Stimulated activated naive CD8-positive, alpha-beta T cell treated with anti-CD3 and anti-CD28 coated beads, Interleukin-15, Interleukin-2, amounts not matched to agents 100 ng/mL and 50 ng/mL, for 24 hours (primary cell): ENCODE measurements around the gene MBOAT2.
"Not testable (repeated sequence)": the region's sequence is repeated elsewhere in the genome, so short reads cannot be mapped to it uniquely, and the experiment has no call there.

Experiments
- H3K27ac Mint-ChIP-seq: one replicate; pipeline ENCODE4 v1.8.0; 2021; ENCODE audit warnings: mild to moderate bottlenecking, mixed read lengths
- H3K27me3 Mint-ChIP-seq: one replicate; pipeline ENCODE4 v1.8.0; 2021; ENCODE audit warnings: mixed read lengths
- H3K36me3 Mint-ChIP-seq: one replicate; pipeline ENCODE4 v1.8.0; 2021; ENCODE audit warnings: low read depth, mixed read lengths
- H3K4me1 Mint-ChIP-seq: one replicate; pipeline ENCODE4 v1.8.0; 2021; ENCODE audit warnings: low read depth, mixed read lengths
- H3K4me3 Mint-ChIP-seq: one replicate; pipeline ENCODE4 v1.8.0; 2021; ENCODE audit warnings: mild to moderate bottlenecking, mixed read lengths
- H3K9me3 Mint-ChIP-seq: one replicate; pipeline ENCODE4 v1.8.0; 2021; ENCODE audit warnings: mixed read lengths

Gene MBOAT2

DNA sequence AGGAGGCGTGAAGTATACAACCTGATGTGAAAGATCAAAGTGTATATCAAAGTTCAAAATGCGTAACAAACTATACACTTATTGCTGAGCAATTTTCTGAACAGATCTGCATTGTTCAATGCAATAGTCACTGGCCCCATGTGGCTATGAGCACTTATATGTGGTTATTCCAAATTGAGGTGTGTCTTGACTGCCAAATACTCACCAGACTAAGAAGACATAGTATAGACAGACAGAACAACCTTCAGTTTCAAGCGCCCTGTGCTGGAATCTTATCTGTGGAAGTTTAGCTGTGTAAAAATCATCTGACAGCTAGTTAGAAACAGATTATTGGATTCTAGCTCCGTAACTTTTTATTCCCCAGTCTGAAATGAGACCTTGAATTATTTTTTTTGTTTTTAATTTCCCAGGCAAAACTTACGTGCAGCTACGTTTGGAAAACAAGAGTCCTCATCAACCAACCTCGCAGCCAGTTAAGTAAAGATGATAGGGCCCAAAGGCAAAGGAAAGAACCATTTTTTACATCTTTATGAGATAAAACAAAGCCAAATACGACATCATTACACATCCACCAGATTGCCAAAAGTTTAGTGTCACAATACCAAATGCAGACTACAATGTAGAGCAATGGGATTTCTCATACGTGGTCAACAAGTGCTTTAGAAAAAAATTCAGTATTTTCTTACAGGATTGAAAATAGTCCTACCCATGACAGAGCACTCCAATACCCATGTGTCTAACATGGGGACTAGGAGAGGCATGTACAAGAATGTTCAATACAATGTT lies 37.2 kb downstream of the MBOAT2 start:
- Mint-ChIP-seq H3K27ac (no peak overlapping the region), H3K27me3 (no peaks in the 10 kb centered on the region), H3K36me3 (no peaks in the 10 kb centered on the region), H3K4me3 (no peak overlapping the region), H3K4me1 (no peaks in the 10 kb centered on the region), H3K9me3 (peaks cover 5% of the 10 kb centered on the region)

DNA sequence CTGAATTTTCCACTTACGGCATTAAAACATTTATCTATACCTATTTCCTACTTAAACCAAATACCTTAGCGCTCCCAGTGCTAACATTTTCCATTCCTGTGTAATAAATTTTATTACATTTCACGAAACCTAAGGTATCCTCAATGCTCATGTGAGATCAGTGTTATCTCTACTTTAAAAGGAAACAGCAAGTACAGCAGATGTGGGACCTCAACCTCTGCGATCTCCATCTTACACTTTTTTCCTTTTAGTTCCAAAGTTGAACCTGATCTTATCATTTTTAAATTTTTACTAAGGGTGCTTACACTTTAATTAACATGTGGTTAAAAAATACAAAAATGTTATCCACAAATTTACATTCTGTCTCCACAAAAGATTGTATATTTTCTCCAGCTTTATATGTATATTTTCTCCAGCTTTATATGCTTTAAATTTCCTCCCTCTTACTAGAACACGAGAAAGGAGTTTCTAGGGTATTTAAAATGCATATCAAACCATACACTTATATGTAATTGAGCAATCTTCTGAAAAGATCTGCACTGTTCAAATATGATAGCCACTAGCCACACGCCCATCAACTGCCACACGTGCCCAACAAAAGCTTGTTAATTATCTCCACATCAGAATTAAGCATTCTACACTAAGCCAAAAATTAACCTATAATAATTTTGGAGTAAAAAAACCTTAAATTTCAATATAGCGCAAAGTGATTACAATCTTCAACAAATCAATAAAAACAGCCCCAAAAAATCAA lies 38.1 kb downstream of the MBOAT2 start:
- Mint-ChIP-seq H3K4me1 (no peaks in the 10 kb centered on the region), H3K36me3 (no peaks in the 10 kb centered on the region), H3K9me3 (peaks cover 5% of the 10 kb centered on the region), H3K27ac (no peak overlapping the region), H3K27me3 (no peaks in the 10 kb centered on the region), H3K4me3 (no peak overlapping the region)

DNA sequence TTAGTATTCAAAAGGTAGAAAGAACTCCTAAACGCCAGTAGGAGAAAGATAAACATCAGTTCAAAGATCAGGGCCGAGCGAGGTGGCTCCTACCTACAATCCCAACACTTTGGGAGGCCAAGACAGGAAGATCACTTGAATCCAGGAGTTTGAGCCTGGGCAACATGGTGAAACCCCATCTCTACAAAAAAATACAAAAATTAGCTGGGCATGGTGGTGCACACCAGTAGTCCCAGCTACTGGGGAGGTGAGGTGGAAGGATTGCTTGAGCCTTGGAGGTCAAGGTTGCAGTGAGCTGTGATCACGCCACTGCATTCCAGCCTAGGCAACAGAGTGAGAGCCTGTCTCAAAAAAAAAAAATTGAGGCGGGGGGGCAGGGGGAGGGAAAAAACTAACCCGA lies 40.6 kb downstream of the MBOAT2 start:
- Mint-ChIP-seq H3K9me3 (no peaks in the 10 kb centered on the region), H3K27ac (no peak overlapping the region), H3K4me3 (no peak overlapping the region), H3K4me1 (no peaks in the 10 kb centered on the region), H3K36me3 (no peaks in the 10 kb centered on the region), H3K27me3 (no peaks in the 10 kb centered on the region)

DNA sequence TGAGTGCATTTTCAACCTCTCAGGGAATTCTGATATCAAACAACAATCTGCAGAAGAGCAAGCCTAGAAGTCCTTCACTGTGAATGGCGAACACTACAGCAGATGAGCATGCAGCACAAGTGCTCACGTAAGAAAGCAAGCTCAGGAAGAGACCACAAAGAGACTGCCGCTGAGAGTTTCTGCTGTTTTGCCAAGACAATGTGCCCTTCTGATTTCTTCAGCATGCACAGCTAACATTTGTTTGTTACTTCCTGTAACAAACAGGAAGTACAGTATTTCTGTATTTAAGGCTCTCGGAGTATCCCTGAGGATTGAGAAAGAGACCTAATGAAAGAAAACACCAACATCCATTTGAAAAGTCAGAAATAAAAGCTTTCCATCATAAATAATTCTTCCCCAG lies 45.9 kb downstream of the MBOAT2 start:
- Mint-ChIP-seq H3K27ac (no peak overlapping the region), H3K9me3 (peaks cover 18% of the 10 kb centered on the region)

DNA sequence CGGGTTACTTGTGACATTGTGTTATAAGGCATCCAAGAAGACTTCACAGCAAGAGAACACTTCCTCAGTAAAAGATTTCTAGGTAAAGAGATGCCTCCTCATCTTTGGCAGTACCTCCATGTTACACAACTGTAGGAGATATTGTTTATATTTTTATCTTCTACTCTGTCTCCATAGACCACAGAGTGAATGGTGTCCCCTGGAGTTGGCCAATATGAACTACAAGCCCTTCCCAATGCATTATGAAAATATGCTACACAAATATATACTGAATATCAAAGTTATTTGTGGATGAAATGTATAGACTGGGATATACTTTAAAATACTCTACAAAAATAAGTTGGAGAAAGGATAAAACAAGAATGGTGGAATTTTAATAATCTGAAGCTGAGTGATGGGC lies 46.7 kb downstream of the MBOAT2 start:
- Mint-ChIP-seq H3K4me3 (no peak overlapping the region), H3K27ac (no peak overlapping the region), H3K27me3 (peaks cover 10% of the 10 kb centered on the region), H3K4me1 (no peaks in the 10 kb centered on the region), H3K36me3 (no peaks in the 10 kb centered on the region), H3K9me3 (peaks cover 18% of the 10 kb centered on the region)

More for the DNA sequence above, 45.9 kb downstream of the MBOAT2 start:
- H3K4me1 Mint-ChIP-seq: no peaks in the 10 kb centered on the region
- peaks cover 8% of the 10 kb centered on the region for H3K27me3 Mint-ChIP-seq
- H3K4me3 Mint-ChIP-seq: no peak overlapping the region
- H3K36me3 Mint-ChIP-seq: no peaks in the 10 kb centered on the region

DNA sequence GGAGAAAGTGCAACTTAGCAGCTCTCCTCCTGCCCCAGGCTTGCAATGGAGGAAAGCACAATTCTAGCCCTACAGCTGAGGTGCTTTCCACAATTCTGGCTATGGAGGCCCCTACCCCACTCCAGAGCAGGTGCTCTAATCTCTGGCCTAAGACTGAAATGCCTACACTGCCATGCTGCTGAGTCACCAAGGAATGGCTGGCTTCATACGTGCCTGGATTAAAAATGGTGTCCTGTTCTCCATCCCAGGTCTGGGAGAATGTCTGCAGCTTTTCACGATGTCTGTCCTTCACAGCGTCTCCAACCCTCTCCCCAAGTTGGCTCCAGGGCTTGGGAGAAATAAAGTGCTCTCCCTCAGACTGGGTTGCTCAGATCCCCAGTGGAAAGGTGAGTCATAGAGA lies 48.5 kb downstream of the MBOAT2 start:
- Mint-ChIP-seq H3K36me3 (no peaks in the 10 kb centered on the region), H3K4me1 (no peaks in the 10 kb centered on the region), H3K4me3 (no peak overlapping the region), H3K27ac (no peak overlapping the region), H3K27me3 (peaks cover 10% of the 10 kb centered on the region), H3K9me3 (peaks cover 20% of the 10 kb centered on the region)

DNA sequence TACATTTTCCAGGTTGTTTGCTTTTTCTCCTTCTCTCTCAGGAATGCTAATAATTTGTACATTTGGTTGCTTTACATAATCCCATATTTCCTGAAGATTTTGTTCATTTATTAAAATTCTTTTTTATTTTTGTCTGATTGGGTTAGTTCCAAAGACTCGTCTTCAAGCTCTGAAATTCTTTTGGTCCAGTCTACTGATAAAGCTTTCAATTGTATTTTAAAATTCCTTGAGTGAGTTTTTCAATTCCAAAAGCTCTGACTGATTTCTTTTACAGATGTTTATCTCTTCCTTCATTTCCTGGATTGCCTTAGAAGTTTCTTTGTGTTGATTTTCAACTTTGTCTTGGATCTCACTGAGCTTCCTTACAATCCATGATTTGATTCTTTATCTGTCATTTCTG lies 50.0 kb downstream of the MBOAT2 start:
- no peaks in the 10 kb centered on the region for H3K36me3 Mint-ChIP-seq
- H3K27me3 Mint-ChIP-seq: peaks cover 10% of the 10 kb centered on the region
- peaks cover 24% of the 10 kb centered on the region for H3K9me3 Mint-ChIP-seq
- H3K4me1 Mint-ChIP-seq: no peaks in the 10 kb centered on the region
- no peak overlapping the region for H3K27ac Mint-ChIP-seq
- H3K4me3 Mint-ChIP-seq: no peak overlapping the region

DNA sequence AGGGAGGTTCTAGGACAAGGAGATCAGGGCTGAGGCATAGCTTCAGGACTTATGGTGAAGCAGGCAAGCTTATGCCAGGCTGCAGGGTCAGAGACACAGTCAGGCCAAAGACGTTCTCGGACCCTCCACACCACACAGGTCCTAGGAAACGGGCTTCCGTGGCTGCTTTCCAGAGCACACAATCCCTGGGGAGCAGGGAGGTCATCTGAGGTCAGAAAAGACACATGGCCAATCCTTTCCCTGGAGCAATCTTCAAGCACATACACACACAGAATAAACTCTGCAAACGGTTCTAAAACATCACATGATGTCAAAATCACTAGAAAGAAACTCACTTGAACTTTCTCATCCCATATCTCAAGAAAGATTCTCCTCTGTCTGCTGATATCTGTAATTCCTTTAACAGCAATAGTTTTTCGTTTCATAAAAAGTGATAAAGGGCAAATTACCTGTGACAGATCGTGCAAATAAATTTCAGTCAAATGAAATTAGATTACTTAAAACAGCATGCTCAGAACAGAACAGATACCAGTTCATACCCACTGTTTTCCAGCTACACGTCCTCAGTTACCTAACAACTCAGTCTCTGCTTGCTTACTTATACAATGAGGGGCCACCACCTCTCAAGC lies 63.9 kb downstream of the MBOAT2 start:
- H3K4me1 Mint-ChIP-seq: no peaks in the 10 kb centered on the region
- H3K27me3 Mint-ChIP-seq: no peaks in the 10 kb centered on the region
- H3K4me3 Mint-ChIP-seq: no peak overlapping the region
- H3K36me3 Mint-ChIP-seq: no peaks in the 10 kb centered on the region
- no peaks in the 10 kb centered on the region for H3K9me3 Mint-ChIP-seq
- H3K27ac Mint-ChIP-seq: no peak overlapping the region

DNA sequence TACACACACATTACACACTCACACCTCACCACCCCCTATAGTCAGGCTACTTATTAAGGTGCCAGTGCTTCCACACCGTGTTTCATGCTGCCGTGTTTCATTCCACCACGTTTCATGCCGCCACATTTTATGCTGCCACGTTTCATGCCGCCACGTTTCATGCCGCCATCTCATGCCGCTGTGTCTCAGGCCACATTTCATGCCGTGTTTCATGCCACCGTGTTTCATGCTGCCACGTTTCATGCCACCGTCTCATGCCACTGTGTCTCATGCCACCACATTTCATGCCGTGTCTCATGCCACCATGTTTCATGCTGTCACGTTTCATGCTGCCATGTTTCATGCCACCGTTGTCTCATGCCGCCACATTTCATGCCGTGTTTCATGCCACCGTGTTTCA lies 65.1 kb downstream of the MBOAT2 start:
- no peaks in the 10 kb centered on the region for H3K27me3 Mint-ChIP-seq
- H3K4me1 Mint-ChIP-seq: no peaks in the 10 kb centered on the region
- no peaks in the 10 kb centered on the region for H3K36me3 Mint-ChIP-seq
- H3K9me3 Mint-ChIP-seq: no peaks in the 10 kb centered on the region
- H3K4me3 Mint-ChIP-seq: no peak overlapping the region
- no peak overlapping the region for H3K27ac Mint-ChIP-seq

DNA sequence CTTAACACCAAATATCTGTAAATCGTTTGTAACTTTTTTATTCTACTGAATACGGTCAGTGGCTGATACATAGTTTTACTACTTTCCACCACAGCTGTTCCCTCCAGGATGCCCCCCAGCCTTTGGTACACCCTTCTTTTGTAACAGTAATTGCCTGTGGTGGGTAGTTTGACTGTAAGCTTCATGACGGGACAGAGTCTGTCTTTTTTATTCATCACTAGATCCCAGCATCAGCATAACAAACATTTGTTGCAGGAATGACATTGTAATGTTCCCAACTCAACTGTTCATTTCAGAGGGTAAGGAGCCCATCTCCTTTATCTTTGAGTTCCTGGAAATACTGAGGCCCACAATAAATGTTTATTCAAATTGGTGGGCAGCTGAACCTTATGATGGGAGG lies 67.5 kb downstream of the MBOAT2 start:
- Mint-ChIP-seq H3K4me3 (no peak overlapping the region), H3K36me3 (no peaks in the 10 kb centered on the region), H3K4me1 (no peaks in the 10 kb centered on the region), H3K27ac (no peak overlapping the region), H3K9me3 (no peaks in the 10 kb centered on the region), H3K27me3 (peaks cover 5% of the 10 kb centered on the region)

DNA sequence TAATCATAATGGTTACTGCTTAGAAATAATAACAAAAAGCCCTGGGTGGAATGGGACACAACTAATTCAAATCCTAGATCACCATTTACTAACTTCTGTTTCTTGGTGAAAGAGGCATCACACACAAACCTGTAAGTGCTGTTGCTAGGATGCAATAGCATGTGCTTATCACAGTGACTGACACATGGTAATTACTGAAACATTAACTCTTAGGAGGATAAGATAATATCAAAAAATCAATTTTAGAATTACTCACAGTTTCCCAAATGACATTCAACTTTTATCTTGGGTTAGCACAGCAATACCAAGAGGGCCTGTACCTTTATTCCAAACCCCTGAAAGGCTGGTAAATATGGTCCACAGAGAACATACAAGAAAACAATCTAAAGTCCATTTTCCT lies 69.1 kb downstream of the MBOAT2 start:
- H3K27me3 Mint-ChIP-seq: peaks cover 5% of the 10 kb centered on the region
- no peak overlapping the region for H3K27ac Mint-ChIP-seq
- no peaks in the 10 kb centered on the region for H3K4me1 Mint-ChIP-seq
- H3K36me3 Mint-ChIP-seq: no peaks in the 10 kb centered on the region
- H3K9me3 Mint-ChIP-seq: no peaks in the 10 kb centered on the region
- no peak overlapping the region for H3K4me3 Mint-ChIP-seq

DNA sequence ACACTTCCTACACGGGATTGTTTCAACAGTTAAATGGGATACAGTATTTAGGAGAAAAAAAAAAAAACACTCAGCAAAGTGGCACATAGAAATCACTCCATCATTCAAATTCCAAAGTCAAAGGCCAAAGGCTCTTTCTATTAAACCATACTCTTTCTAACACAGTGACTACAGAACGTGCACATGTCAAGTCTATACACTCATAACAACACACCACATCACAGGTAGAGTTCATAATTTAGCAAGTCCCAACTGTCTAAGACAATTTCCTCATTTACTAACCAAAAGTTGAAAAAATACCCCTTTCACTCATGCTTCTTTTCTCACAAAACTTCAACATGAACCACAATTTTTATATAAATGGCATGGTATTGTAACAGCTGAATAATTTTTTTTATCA lies 70.8 kb downstream of the MBOAT2 start:
- Mint-ChIP-seq H3K4me1 (no peaks in the 10 kb centered on the region), H3K4me3 (no peak overlapping the region), H3K27me3 (peaks cover 5% of the 10 kb centered on the region), H3K36me3 (no peaks in the 10 kb centered on the region), H3K27ac (no peak overlapping the region), H3K9me3 (no peaks in the 10 kb centered on the region)

DNA sequence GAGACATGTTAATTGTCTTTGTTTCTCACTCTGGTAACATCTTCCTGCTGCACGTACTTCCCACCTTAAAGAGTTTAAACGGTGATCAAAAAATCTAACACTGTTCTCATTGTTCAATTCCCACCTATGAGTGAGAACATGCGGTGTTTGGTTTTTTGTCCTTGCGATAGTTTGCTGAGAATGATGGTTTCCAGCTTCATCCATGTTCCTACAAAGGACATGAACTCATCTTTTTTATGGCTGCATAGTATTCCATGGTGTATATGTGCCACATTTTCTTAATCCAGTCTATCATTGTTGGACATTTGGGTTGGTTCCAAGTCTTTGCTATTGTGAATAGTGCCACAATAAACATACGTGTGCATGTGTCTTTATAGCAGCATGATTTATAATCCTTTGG lies 73.3 kb downstream of the MBOAT2 start:
- H3K4me3 Mint-ChIP-seq, H3K36me3 Mint-ChIP-seq, H3K27me3 Mint-ChIP-seq, H3K4me1 Mint-ChIP-seq, H3K9me3 Mint-ChIP-seq, H3K27ac Mint-ChIP-seq: not testable (repeated sequence)

DNA sequence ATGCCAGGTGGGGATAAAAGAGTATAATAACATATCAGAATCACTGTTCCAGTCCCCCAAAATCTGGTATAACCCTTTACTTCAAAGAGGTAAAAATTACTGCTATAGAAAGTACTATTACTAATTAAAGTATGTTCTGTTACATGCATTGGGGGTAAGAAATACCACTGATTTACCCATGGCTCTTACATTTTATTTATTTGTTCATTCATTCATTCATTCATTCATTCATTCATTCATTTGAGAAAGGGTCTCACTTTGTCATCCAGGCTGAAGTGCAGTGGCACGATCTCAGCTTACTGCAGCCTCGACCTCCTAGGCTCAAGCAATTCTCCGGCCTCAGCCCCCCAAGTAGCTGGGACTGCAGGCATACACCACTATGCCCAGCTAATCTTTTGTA lies 74.4 kb downstream of the MBOAT2 start:
- Mint-ChIP-seq H3K27ac (no peak overlapping the region), H3K27me3 (peaks cover 5% of the 10 kb centered on the region)

More for the DNA sequence above, 74.4 kb downstream of the MBOAT2 start:
- H3K4me1 Mint-ChIP-seq: no peaks in the 10 kb centered on the region
- no peaks in the 10 kb centered on the region for H3K9me3 Mint-ChIP-seq
- no peak overlapping the region for H3K4me3 Mint-ChIP-seq
- no peaks in the 10 kb centered on the region for H3K36me3 Mint-ChIP-seq
